ENCODE measurements around the gene SORBS2. TPM values are rescaled to one million over a fixed set of nuclear protein-coding genes. Genes with fewer than 3 reads are reported as not detected.

The SORBS2 gene
- polyA plus RNA-seq, 2 of the 4 experiments (the other 2 are of a cell fraction), result 0.23 to 0.90 TPM

DNA sequence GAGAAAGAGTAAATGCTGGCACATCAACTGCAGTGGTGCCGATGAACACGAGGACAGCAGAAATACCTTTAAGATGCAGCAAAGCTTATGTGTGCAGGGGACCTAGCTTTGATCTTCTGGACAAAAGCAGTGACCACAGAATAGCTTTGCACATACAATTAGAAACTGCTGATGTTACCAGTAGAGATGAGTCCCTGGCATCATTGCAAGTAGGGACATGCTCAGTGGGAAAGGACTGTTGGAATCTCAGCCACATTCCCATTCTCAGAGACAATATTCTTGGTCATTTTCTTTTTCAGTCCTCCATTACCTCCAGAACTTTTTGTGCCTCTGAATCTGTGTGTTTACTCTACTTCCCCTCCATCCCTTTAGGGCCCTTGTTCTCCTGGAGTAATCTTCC is 259.7 kb downstream of the SORBS2 start:
- Histone ChIP-seq H3K27ac (no peak overlapping the region), H3K4me2 (no peak overlapping the region), H3K9me3 (no peaks in the 10 kb centered on the region), H3K4me3 (no peak overlapping the region), H3K4me1 (no peaks in the 10 kb centered on the region)
- CTCF ChIA-PET, result interaction anchor here (1.2 kb wide), 1 partner anchor 46 kb away, joined by 4 read pairs; no protein-coding TSS in a partner anchor
- DNase-seq (ENCODE audit: low read depth in 1 of 2, low spot score in 1 of 2) (no peak), FAIRE-seq (no peak), ATAC-seq (no peak)
- WGBS (ENCODE audit: missing lambda C conversion rate), result 62% methylated on average over 2 of the region's 2 CpGs
- POLR2A ChIA-PET, result no interaction called here
- no peak for TF ChIP-seq CHD2 (IDR thresholded peaks at IDR 0.05; ENCODE audit: low read length, partially characterized antibody)
- TF ChIP-seq BHLHE40 (IDR thresholded peaks at IDR 0.05; ENCODE audit: low read depth, low read length), result no peak
- TF ChIP-seq ESRRA (IDR thresholded peaks at IDR 0.05; ENCODE audit: borderline replicate concordance, low read length), result no peak
- no peak for TF ChIP-seq RCOR1 (IDR thresholded peaks at IDR 0.05; ENCODE audit: low read depth, low read length)
- TF ChIP-seq, protein P1, sequence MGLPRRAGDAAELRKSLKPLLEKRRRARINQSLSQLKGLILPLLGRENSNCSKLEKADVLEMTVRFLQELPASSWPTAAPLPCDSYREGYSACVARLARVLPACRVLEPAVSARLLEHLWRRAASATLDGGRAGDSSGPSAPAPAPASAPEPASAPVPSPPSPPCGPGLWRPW (IDR thresholded peaks at IDR 0.05), result no peak

DNA sequence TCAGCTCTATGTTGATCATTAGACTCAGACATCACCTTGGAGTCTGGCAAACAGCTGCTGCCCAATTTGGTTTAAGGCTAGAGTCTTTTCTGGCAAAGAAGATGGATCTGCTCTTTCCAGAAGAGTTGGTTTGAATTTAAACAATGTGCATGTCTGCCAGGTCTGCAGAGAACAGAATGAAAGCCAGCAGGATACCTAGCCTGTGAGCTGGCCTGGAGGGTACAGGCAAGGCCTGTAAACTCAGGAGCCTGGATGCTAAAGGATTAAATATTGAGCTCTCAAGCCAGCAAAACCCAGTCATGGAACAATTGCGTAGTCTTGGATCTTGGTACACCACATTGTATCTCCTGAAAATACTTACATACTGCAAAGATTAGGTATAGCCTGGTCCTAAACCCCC is 261.1 kb downstream of the SORBS2 start:
- no peaks in the 10 kb centered on the region for H3K9me3 ChIP-seq
- whole genome bisulfite sequencing (ENCODE audit: missing lambda C conversion rate), result 64% methylated on average over 1 of the region's 1 CpG
- ChIA-PET CTCF (interaction anchor here (0.9 to 1.2 kb wide), 2 partner anchors 23 to 47 kb away, joined by 3 to 4 read pairs; no protein-coding TSS in a partner anchor), POLR2A (no interaction called here)
- ATAC-seq (no peak), FAIRE-seq (no peak), DNase-seq (ENCODE audit: low read depth in 1 of 2, low spot score in 1 of 2) (no peak)
- H3K27ac ChIP-seq, result no peak overlapping the region
- no peaks in the 10 kb centered on the region for H3K4me1 ChIP-seq
- TF ChIP-seq, protein P1 (IDR thresholded peaks at IDR 0.05), result no peak
- TF ChIP-seq, protein P2, sequence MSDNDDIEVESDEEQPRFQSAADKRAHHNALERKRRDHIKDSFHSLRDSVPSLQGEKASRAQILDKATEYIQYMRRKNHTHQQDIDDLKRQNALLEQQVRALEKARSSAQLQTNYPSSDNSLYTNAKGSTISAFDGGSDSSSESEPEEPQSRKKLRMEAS (IDR thresholded peaks at IDR 0.05), result no peak
- no peak for TF ChIP-seq TFCP2L1 (CRISPR knock-in tag; IDR thresholded peaks at IDR 0.05)
- TF ChIP-seq, protein P3, sequence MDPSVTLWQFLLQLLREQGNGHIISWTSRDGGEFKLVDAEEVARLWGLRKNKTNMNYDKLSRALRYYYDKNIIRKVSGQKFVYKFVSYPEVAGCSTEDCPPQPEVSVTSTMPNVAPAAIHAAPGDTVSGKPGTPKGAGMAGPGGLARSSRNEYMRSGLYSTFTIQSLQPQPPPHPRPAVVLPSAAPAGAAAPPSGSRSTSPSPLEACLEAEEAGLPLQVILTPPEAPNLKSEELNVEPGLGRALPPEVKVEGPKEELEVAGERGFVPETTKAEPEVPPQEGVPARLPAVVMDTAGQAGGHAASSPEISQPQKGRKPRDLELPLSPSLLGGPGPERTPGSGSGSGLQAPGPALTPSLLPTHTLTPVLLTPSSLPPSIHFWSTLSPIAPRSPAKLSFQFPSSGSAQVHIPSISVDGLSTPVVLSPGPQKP (IDR thresholded peaks at IDR 0.05; ENCODE audit: low read depth, low read length), result no peak
- TF ChIP-seq CHD2 (IDR thresholded peaks at IDR 0.05; ENCODE audit: low read length, partially characterized antibody), result no peak
- TF ChIP-seq, protein P4, sequence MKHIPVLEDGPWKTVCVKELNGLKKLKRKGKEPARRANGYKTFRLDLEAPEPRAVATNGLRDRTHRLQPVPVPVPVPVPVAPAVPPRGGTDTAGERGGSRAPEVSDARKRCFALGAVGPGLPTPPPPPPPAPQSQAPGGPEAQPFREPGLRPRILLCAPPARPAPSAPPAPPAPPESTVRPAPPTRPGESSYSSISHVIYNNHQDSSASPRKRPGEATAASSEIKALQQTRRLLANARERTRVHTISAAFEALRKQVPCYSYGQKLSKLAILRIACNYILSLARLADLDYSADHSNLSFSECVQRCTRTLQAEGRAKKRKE (CRISPR knock-in tag; IDR thresholded peaks at IDR 0.05; ENCODE audit: low read depth), result no peak
- TF ChIP-seq NPAS2 (CRISPR knock-in tag; IDR thresholded peaks at IDR 0.05; ENCODE audit: borderline replicate concordance), result no peak
- TF ChIP-seq RNF2 (IDR thresholded peaks at IDR 0.05; ENCODE audit: borderline replicate concordance, low read depth), result no peak
- TF ChIP-seq HOXB5 (CRISPR knock-in tag; IDR thresholded peaks at IDR 0.05), result no peak
- TF ChIP-seq, protein P5, sequence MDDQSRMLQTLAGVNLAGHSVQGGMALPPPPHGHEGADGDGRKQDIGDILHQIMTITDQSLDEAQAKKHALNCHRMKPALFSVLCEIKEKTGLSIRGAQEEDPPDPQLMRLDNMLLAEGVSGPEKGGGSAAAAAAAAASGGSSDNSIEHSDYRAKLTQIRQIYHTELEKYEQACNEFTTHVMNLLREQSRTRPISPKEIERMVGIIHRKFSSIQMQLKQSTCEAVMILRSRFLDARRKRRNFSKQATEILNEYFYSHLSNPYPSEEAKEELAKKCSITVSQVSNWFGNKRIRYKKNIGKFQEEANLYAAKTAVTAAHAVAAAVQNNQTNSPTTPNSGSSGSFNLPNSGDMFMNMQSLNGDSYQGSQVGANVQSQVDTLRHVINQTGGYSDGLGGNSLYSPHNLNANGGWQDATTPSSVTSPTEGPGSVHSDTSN (IDR thresholded peaks at IDR 0.05), result no peak
- TF ChIP-seq MYC (IDR thresholded peaks at IDR 0.05; ENCODE audit: borderline replicate concordance, low read length), result no peak
- TF ChIP-seq MAZ (IDR thresholded peaks at IDR 0.05; ENCODE audit: borderline replicate concordance, low read depth, low read length), result no peak
- no peak for TF ChIP-seq HOXA7 (CRISPR knock-in tag; IDR thresholded peaks at IDR 0.05)
- TF ChIP-seq, protein P6, sequence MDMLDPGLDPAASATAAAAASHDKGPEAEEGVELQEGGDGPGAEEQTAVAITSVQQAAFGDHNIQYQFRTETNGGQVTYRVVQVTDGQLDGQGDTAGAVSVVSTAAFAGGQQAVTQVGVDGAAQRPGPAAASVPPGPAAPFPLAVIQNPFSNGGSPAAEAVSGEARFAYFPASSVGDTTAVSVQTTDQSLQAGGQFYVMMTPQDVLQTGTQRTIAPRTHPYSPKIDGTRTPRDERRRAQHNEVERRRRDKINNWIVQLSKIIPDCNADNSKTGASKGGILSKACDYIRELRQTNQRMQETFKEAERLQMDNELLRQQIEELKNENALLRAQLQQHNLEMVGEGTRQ (IDR thresholded peaks at IDR 0.05), result no peak
- TF ChIP-seq ZC3H11A (IDR thresholded peaks at IDR 0.05), result no peak
- TF ChIP-seq, protein P7, sequence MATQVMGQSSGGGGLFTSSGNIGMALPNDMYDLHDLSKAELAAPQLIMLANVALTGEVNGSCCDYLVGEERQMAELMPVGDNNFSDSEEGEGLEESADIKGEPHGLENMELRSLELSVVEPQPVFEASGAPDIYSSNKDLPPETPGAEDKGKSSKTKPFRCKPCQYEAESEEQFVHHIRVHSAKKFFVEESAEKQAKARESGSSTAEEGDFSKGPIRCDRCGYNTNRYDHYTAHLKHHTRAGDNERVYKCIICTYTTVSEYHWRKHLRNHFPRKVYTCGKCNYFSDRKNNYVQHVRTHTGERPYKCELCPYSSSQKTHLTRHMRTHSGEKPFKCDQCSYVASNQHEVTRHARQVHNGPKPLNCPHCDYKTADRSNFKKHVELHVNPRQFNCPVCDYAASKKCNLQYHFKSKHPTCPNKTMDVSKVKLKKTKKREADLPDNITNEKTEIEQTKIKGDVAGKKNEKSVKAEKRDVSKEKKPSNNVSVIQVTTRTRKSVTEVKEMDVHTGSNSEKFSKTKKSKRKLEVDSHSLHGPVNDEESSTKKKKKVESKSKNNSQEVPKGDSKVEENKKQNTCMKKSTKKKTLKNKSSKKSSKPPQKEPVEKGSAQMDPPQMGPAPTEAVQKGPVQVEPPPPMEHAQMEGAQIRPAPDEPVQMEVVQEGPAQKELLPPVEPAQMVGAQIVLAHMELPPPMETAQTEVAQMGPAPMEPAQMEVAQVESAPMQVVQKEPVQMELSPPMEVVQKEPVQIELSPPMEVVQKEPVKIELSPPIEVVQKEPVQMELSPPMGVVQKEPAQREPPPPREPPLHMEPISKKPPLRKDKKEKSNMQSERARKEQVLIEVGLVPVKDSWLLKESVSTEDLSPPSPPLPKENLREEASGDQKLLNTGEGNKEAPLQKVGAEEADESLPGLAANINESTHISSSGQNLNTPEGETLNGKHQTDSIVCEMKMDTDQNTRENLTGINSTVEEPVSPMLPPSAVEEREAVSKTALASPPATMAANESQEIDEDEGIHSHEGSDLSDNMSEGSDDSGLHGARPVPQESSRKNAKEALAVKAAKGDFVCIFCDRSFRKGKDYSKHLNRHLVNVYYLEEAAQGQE (IDR thresholded peaks at IDR 0.05), result no peak
- no peak overlapping the region for H3K4me3 ChIP-seq
- H3K4me2 ChIP-seq, result no peak overlapping the region
